ENCODE results near the gene TPBGL.

DNA sequence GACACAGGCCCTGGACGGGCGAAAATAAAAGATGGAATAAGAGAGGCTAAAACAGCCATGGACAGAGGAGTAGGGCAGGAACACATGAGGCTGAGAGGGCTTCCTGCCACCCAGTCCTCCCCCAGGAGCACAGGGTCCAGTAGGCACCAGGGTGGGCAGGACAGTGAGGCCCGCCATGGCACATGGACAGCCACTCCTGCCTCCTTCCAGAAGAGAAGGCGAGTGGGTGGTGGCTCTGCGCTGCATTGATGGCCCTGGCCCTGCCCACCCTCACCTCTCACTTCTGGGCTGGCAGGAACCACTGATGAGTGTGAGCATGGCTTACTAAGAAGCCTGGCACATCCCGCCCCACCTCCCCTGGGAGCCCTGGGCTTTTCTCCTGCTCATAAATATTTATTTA is 51.2 kb downstream of the TPBGL start:
- TF ChIP-seq CTCF (IDR thresholded peaks at IDR 0.05) (no peak), POLR2AphosphoS5 (IDR thresholded peaks at IDR 0.05) (no peak), POLR2A (IDR thresholded peaks at IDR 0.05; ENCODE audit: low read depth) (no peak)
